ENCODE data around the gene TENM4. TPM values are rescaled to one million over a fixed set of nuclear protein-coding genes. Genes with fewer than 3 reads are reported as not detected.

Gene TENM4
- total RNA-seq, 1 donor from 2014 or later: 3.8 TPM

- Mint-ChIP-seq H3K36me3 (ENCODE audit: low read depth) (peaks cover 2% of the 10 kb centered on the region), H3K4me3 (ENCODE audit: unreplicated experiment) (no peak overlapping the region), H3K27ac (ENCODE audit: unreplicated experiment) (no peak overlapping the region), H3K4me1 (ENCODE audit: low read depth) (peaks cover 10% of the 10 kb centered on the region), H3K27me3 (ENCODE audit: low read depth) (peaks cover 4% of the 10 kb centered on the region), H3K9me3 (ENCODE audit: low read depth) (peaks cover 12% of the 10 kb centered on the region)
- no peak for DNase-seq (ENCODE audit: low spot score)
- TF ChIP-seq CTCF (IDR thresholded peaks at IDR 0.05): no peak
Observed at GRCh38 chr11:79186669-79187068, 254.2 kb downstream of the TENM4 start.

GRCh38 chr11:79185351-79185750, 255.5 kb downstream of the TENM4 start:
- H3K36me3 Mint-ChIP-seq (ENCODE audit: low read depth): peaks cover 2% of the 10 kb centered on the region
- no peak overlapping the region for H3K4me3 Mint-ChIP-seq (ENCODE audit: unreplicated experiment)
- peaks cover 4% of the 10 kb centered on the region for H3K27me3 Mint-ChIP-seq (ENCODE audit: low read depth)
- no peak overlapping the region for H3K27ac Mint-ChIP-seq (ENCODE audit: unreplicated experiment)
- no peak for TF ChIP-seq CTCF (IDR thresholded peaks at IDR 0.05)
- H3K4me1 Mint-ChIP-seq (ENCODE audit: low read depth): peaks cover 10% of the 10 kb centered on the region
- H3K9me3 Mint-ChIP-seq (ENCODE audit: low read depth): peaks cover 12% of the 10 kb centered on the region
- DNase-seq (ENCODE audit: low spot score): no peak

- no peak overlapping the region for H3K4me3 Mint-ChIP-seq (ENCODE audit: unreplicated experiment)
- H3K36me3 Mint-ChIP-seq (ENCODE audit: low read depth): peaks cover 2% of the 10 kb centered on the region
- DNase-seq (ENCODE audit: low spot score): no peak
- peaks cover 4% of the 10 kb centered on the region for H3K27me3 Mint-ChIP-seq (ENCODE audit: low read depth)
- no peak for TF ChIP-seq CTCF (IDR thresholded peaks at IDR 0.05)
- peaks cover 12% of the 10 kb centered on the region for H3K9me3 Mint-ChIP-seq (ENCODE audit: low read depth)
- H3K27ac Mint-ChIP-seq (ENCODE audit: unreplicated experiment): no peak overlapping the region
- peaks cover 10% of the 10 kb centered on the region for H3K4me1 Mint-ChIP-seq (ENCODE audit: low read depth)
Observed at GRCh38 chr11:79184285-79184684, 256.5 kb downstream of the TENM4 start.

GRCh38 chr11:79182794-79183193, 258.0 kb downstream of the TENM4 start:
- Mint-ChIP-seq H3K9me3 (ENCODE audit: low read depth) (peaks cover 8% of the 10 kb centered on the region), H3K4me1 (ENCODE audit: low read depth) (peaks cover 10% of the 10 kb centered on the region), H3K27ac (ENCODE audit: unreplicated experiment) (no peak overlapping the region), H3K36me3 (ENCODE audit: low read depth) (no peaks in the 10 kb centered on the region), H3K4me3 (ENCODE audit: unreplicated experiment) (no peak overlapping the region), H3K27me3 (ENCODE audit: low read depth) (no peaks in the 10 kb centered on the region)
- no peak for TF ChIP-seq CTCF (IDR thresholded peaks at IDR 0.05)
- no peak for DNase-seq (ENCODE audit: low spot score)

GRCh38 chr11:79179087-79179486, 261.7 kb downstream of the TENM4 start:
- no peak for TF ChIP-seq CTCF (IDR thresholded peaks at IDR 0.05)
- peaks cover 3% of the 10 kb centered on the region for H3K9me3 Mint-ChIP-seq (ENCODE audit: low read depth)
- no peaks in the 10 kb centered on the region for H3K36me3 Mint-ChIP-seq (ENCODE audit: low read depth)
- H3K4me3 Mint-ChIP-seq (ENCODE audit: unreplicated experiment): no peak overlapping the region
- H3K27ac Mint-ChIP-seq (ENCODE audit: unreplicated experiment): no peak overlapping the region
- DNase-seq (ENCODE audit: low spot score): no peak
- H3K4me1 Mint-ChIP-seq (ENCODE audit: low read depth): peaks cover 22% of the 10 kb centered on the region
- H3K27me3 Mint-ChIP-seq (ENCODE audit: low read depth): no peaks in the 10 kb centered on the region

All from chondrocyte (in vitro differentiated cells).